Testis (tissue), 2 donors: ENCODE measurements around the gene C1orf115.

Experiments used
- POLR2A ChIP-seq: fragments of 450-650 bp; IDR thresholded peaks from one replicate; pipeline ENCODE4 v1.6.1; 2017; ENCODE audit warnings: antibody characterized with exemption, mild to moderate bottlenecking, moderate library complexity
- TF ChIP-seq, protein P1 (sequence below), 3 experiments: fragments of 450-650 bp in 2 of 3; fragments of 200-600 bp in 1 of 3; sonication (generic) in 1 of 3; IDR thresholded peaks; one replicate each; pipeline ENCODE4 v1.5.1; 2016 to 2019; ENCODE audit warnings: antibody characterized with exemption in 3 of 3, mild to moderate bottlenecking in 2 of 3, moderate library complexity in 1 of 3

DNA sequence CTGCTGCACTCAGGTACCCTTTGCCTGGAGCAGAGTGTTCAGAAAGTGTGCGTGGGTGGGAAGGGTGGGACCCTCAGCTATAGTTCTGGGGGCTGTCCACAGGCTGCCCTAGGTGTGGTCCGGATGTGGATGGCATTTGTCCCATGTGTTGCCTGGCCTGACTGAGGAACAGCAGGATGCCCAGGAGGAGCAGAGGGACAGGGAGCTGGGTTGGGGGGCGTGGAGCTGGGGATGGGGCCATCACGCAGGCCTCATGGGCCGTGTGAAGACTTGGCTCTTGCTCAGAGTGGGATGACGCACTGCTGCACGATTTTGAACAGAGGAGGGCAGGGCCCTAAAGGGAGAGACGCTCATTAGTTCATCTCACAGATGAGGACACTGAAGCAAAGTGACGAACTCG, 17.0 kb downstream of the C1orf115 start:
- TF ChIP-seq, protein P1, sequence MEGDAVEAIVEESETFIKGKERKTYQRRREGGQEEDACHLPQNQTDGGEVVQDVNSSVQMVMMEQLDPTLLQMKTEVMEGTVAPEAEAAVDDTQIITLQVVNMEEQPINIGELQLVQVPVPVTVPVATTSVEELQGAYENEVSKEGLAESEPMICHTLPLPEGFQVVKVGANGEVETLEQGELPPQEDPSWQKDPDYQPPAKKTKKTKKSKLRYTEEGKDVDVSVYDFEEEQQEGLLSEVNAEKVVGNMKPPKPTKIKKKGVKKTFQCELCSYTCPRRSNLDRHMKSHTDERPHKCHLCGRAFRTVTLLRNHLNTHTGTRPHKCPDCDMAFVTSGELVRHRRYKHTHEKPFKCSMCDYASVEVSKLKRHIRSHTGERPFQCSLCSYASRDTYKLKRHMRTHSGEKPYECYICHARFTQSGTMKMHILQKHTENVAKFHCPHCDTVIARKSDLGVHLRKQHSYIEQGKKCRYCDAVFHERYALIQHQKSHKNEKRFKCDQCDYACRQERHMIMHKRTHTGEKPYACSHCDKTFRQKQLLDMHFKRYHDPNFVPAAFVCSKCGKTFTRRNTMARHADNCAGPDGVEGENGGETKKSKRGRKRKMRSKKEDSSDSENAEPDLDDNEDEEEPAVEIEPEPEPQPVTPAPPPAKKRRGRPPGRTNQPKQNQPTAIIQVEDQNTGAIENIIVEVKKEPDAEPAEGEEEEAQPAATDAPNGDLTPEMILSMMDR (IDR thresholded peaks at IDR 0.05), result no peak
- TF ChIP-seq POLR2A, result no peak
